Activated effector memory CD4-positive, alpha-beta T cell treated with Interleukin-2 at 50 U/mL for 16 hours (primary cell): ENCODE data around the gene AOPEP.

Experiments
- DNase-seq: peaks from one replicate; pipeline ENCODE4 v3.0.0-alpha.2; 2020

The AOPEP gene

GRCh38 chr9:94761481-94761880 lies 35.0 kb downstream of the AOPEP start:
- no peak for DNase-seq

- no peak for DNase-seq
Measured at GRCh38 chr9:94767331-94768072, 41.0 kb downstream of the AOPEP start.

- DNase-seq, result no peak
Measured at GRCh38 chr9:94768766-94769165, 42.3 kb downstream of the AOPEP start.

GRCh38 chr9:94770334-94770733 lies 43.8 kb downstream of the AOPEP start:
- DNase-seq, result no peak

GRCh38 chr9:94771096-94771495 lies 44.6 kb downstream of the AOPEP start:
- DNase-seq, result no peak

- no peak for DNase-seq
Measured at GRCh38 chr9:94772144-94772543, 45.6 kb downstream of the AOPEP start.

GRCh38 chr9:94772639-94773303 lies 46.3 kb downstream of the AOPEP start:
- no peak for DNase-seq

- DNase-seq, result no peak
Measured at GRCh38 chr9:94773655-94774054, 47.2 kb downstream of the AOPEP start.

GRCh38 chr9:94778013-94778412 lies 51.5 kb downstream of the AOPEP start:
- no peak for DNase-seq

GRCh38 chr9:94779031-94779430 lies 52.5 kb downstream of the AOPEP start:
- no peak for DNase-seq

- DNase-seq, result no peak
Measured at GRCh38 chr9:94779693-94780290, 53.3 kb downstream of the AOPEP start.

- no peak for DNase-seq
Measured at GRCh38 chr9:94780516-94780950, 54.0 kb downstream of the AOPEP start.

GRCh38 chr9:94782355-94783101 lies 56.0 kb downstream of the AOPEP start:
- no peak for DNase-seq

- DNase-seq, result peak; percentile 8
Measured at GRCh38 chr9:94783102-94783682, 56.7 kb downstream of the AOPEP start.

GRCh38 chr9:94783928-94784327 lies 57.4 kb downstream of the AOPEP start:
- no peak for DNase-seq

- no peak for DNase-seq
Measured at GRCh38 chr9:94785215-94786169, 59.0 kb downstream of the AOPEP start.

GRCh38 chr9:94786586-94786985 lies 60.1 kb downstream of the AOPEP start:
- DNase-seq, result no peak

- DNase-seq, result no peak
Measured at GRCh38 chr9:94787266-94787665, 60.8 kb downstream of the AOPEP start.

GRCh38 chr9:94788570-94789105 lies 62.1 kb downstream of the AOPEP start:
- no peak for DNase-seq

GRCh38 chr9:94791435-94791834 lies 64.9 kb downstream of the AOPEP start:
- DNase-seq, result no peak

GRCh38 chr9:94792511-94792910 lies 66.0 kb downstream of the AOPEP start:
- DNase-seq, result no peak
